Hepatocyte (in vitro differentiated cells): ENCODE measurements around the gene OR14K1.

Experiments
- EZH2 ChIP-seq: fragments of 200-600 bp; sonication (generic); IDR thresholded peaks from 2 replicates; pipeline ENCODE4 v1.6.1; 2016; ENCODE audit warnings: antibody characterized with exemption, mild to moderate bottlenecking, borderline replicate concordance
- EZH2phosphoT487 ChIP-seq: fragments of 200-600 bp; sonication (generic); IDR thresholded peaks from one replicate; pipeline ENCODE4 v1.6.1; 2018; ENCODE audit warnings: antibody characterized with exemption, mild to moderate bottlenecking, low read depth, moderate library complexity; ENCODE audit not compliant: unreplicated experiment, severe bottlenecking
- TF ChIP-seq, protein P1 (sequence below): fragments of 200-600 bp; sonication (generic); IDR thresholded peaks from 2 replicates; pipeline ENCODE4 v1.5.1; 2016; ENCODE audit warnings: antibody characterized with exemption, mild to moderate bottlenecking; ENCODE audit not compliant: poor library complexity

DNA sequence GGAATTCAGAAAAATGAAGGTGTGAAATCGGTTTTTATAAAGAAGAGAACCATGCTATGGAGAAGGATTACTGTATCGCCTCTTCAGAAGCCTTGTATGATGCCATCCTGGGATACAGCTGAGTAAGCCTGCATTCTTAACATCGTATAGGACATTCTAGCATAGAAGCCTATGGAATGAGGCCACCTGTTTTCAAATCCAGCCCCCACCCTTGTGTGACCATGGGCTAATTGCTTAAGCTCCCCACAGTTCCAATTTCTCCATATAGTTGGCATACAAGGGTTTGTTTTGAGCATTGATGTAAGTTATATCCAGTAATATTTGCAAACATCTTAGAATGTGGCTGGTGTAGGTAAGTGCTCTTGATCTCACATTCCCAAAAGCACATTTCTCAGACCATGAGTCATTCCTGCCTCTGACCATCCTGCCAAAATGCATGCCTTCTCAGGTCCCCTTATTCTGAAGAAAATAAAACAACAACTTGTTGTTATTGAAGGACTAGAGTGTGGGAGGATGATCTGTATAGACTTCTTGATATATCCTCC, 8.0 kb downstream of the OR14K1 start:
- TF ChIP-seq, protein P1, sequence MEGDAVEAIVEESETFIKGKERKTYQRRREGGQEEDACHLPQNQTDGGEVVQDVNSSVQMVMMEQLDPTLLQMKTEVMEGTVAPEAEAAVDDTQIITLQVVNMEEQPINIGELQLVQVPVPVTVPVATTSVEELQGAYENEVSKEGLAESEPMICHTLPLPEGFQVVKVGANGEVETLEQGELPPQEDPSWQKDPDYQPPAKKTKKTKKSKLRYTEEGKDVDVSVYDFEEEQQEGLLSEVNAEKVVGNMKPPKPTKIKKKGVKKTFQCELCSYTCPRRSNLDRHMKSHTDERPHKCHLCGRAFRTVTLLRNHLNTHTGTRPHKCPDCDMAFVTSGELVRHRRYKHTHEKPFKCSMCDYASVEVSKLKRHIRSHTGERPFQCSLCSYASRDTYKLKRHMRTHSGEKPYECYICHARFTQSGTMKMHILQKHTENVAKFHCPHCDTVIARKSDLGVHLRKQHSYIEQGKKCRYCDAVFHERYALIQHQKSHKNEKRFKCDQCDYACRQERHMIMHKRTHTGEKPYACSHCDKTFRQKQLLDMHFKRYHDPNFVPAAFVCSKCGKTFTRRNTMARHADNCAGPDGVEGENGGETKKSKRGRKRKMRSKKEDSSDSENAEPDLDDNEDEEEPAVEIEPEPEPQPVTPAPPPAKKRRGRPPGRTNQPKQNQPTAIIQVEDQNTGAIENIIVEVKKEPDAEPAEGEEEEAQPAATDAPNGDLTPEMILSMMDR, result no peak
- TF ChIP-seq EZH2 (no peak), EZH2phosphoT487 (no peak)
